ENCODE results near the gene NUDT21. TPM values are rescaled to one million over a fixed set of nuclear protein-coding genes. Genes with fewer than 3 reads are reported as not detected.

NUDT21 gene
- total RNA-seq, 1 experiment from 2014 or later, result 218 TPM

DNA sequence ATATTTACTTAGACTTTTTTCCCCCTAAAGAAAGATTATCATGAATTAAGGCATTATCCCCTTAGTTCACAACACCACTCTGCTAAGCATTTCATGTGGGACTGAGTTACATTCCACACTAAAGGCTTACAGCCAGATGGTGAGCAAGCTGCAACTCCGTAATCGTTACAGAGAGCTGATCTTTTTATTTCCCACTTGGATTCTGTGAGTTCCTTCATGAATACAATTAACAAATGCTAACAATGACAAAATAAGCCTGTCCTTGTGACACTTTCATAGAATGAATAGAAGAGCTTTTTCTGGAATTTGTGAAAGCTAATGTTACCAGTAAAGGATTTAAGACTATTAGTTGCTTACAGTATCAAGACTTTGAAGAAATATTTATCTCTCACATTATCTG, 9.0 kb upstream of the NUDT21 start:
- Histone ChIP-seq H3K9ac (ENCODE audit: low read length) (no peak overlapping the region), H3K27ac (ENCODE audit: low read depth, low read length) (no peak overlapping the region), H3K4me3 (replicated peaks in 1 of 2; ENCODE audit: low read depth in 1 of 2, low read length in 2 of 2) (no peak overlapping the region), H3K4me1 (ENCODE audit: control insufficient read depth in 1 of 2, insufficient read depth in 2 of 2, low read length in 2 of 2) (no peaks in the 10 kb centered on the region), H2AFZ (ENCODE audit: low read depth, low read length, poor library complexity, severe bottlenecking) (no peak overlapping the region), H3K27me3 (ENCODE audit: insufficient read depth, low read length) (no peaks in the 10 kb centered on the region), H3K79me2 (ENCODE audit: insufficient read depth, low read length) (no peaks in the 10 kb centered on the region), H3K9me2 (ENCODE audit: insufficient read depth) (no peaks in the 10 kb centered on the region), H3K4me2 (ENCODE audit: low read length) (no peak overlapping the region), H3K36me3 (ENCODE audit: control insufficient read depth in 1 of 2, insufficient read depth in 2 of 2, low read length in 2 of 2) (peaks cover 40 to 54% of the 10 kb centered on the region in 2 experiments; a peak in 3 of 4 replicates), H3K9me3 (ENCODE audit: control insufficient read depth in 1 of 2, insufficient read depth in 1 of 2, low read depth in 1 of 2, low read length in 2 of 2) (no peaks in the 10 kb centered on the region), H4K20me1 (ENCODE audit: insufficient read depth) (no peaks in the 10 kb centered on the region)
- intact Hi-C loops (cut with micrococcal nuclease), result no loop called here
- TF ChIP-seq ZNF274 (IDR thresholded peaks at IDR 0.05; ENCODE audit: low read depth, low read length), result no peak
- no peak for DNase-seq (ENCODE audit: low read depth, low spot score)
- no TSS peak for BruUV-seq (replicated peaks)
- ATAC-seq, result no peak
- POLR2A ChIA-PET, result interaction anchor here (1.3 kb wide), 1 partner anchor 9 kb away, joined by 4 read pairs; the partner anchor contains the start of genes NUDT21 and OGFOD1
- RAD21 ChIA-PET (ENCODE audit: low non-redundant PET in 1 of 2, low total read pairs in 2 of 2, uncharacterized antibody in 2 of 2, unreplicated experiment in 2 of 2), result no interaction called here
- CTCF ChIA-PET, result no interaction called here

DNA sequence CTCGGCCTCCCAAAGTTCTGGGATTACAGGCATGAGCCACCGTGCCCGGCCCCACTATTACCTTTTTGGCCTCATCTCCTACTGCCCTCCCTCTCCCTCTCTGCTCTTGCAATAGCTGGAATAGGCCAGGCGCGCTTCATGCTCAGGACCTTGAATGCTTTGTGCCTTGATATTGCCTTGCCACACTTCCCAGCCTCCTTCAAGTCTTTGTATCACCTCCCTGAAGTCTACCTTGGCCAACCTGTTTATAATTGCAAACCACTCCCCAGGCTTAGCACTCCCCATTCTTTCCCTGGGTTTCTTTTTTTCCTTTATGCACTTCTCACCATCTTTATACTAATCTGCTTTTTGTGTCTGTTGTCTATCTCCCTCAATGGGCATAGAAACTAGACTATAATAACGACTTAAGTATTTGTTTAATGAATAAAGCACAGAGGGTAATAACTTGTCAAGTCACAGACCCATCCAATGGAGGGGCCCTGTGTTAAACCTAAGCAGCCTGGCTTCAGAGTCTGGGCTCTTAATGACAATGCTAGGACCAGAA, 6.9 kb upstream of the NUDT21 start:
- DNase-seq (ENCODE audit: low read depth, low spot score) (no peak), ATAC-seq (no peak)
- Histone ChIP-seq H3K9ac (ENCODE audit: low read length) (no peak overlapping the region), H3K79me2 (ENCODE audit: insufficient read depth, low read length) (peaks cover 9% of the 10 kb centered on the region), H3K4me2 (ENCODE audit: low read length) (no peak overlapping the region), H3K27ac (ENCODE audit: low read depth, low read length) (no peak overlapping the region), H3K9me2 (ENCODE audit: insufficient read depth) (no peaks in the 10 kb centered on the region), H2AFZ (ENCODE audit: low read depth, low read length, poor library complexity, severe bottlenecking) (no peak overlapping the region), H3K9me3 (ENCODE audit: control insufficient read depth in 1 of 2, insufficient read depth in 1 of 2, low read depth in 1 of 2, low read length in 2 of 2) (no peaks in the 10 kb centered on the region), H4K20me1 (ENCODE audit: insufficient read depth) (no peaks in the 10 kb centered on the region), H3K27me3 (ENCODE audit: insufficient read depth, low read length) (no peaks in the 10 kb centered on the region), H3K4me1 (ENCODE audit: control insufficient read depth in 1 of 2, insufficient read depth in 2 of 2, low read length in 2 of 2) (no peaks in the 10 kb centered on the region), H3K4me3 (replicated peaks in 1 of 2; ENCODE audit: low read depth in 1 of 2, low read length in 2 of 2) (no peak overlapping the region), H3K36me3 (ENCODE audit: control insufficient read depth in 1 of 2, insufficient read depth in 2 of 2, low read length in 2 of 2) (peaks cover 33 to 43% of the 10 kb centered on the region in 2 experiments; a peak in 3 of 4 replicates)
- CTCF ChIA-PET, result no interaction called here
- POLR2A ChIA-PET, result no interaction called here
- no TSS peak for BruUV-seq (replicated peaks)
- intact Hi-C loops (cut with micrococcal nuclease), result no loop called here
- RAD21 ChIA-PET (ENCODE audit: low non-redundant PET in 1 of 2, low total read pairs in 2 of 2, uncharacterized antibody in 2 of 2, unreplicated experiment in 2 of 2), result no interaction called here
- TF ChIP-seq ZNF274 (IDR thresholded peaks at IDR 0.05; ENCODE audit: low read depth, low read length) (no peak), YY1 (IDR thresholded peaks at IDR 0.05; ENCODE audit: extremely low read depth, insufficient replicate concordance, low read depth, low read length) (no peak), SRF (IDR thresholded peaks at IDR 0.05; ENCODE audit: low read depth) (no peak), EZH2phosphoT487 (IDR thresholded peaks at IDR 0.05; ENCODE audit: borderline replicate concordance) (no peak), EZH2 (IDR thresholded peaks at IDR 0.05) (no peak), SP1 (IDR thresholded peaks at IDR 0.05; ENCODE audit: low read depth) (no peak), ZFX (IDR thresholded peaks at IDR 0.05) (no peak), POLR2AphosphoS5 (IDR thresholded peaks at IDR 0.05; ENCODE audit: low read depth, low read length) (no peak), POLR2A (IDR thresholded peaks at IDR 0.05; ENCODE audit: borderline replicate concordance, extremely low read depth, insufficient read depth, insufficient read length) (no peak)
- TF ChIP-seq, protein P1, sequence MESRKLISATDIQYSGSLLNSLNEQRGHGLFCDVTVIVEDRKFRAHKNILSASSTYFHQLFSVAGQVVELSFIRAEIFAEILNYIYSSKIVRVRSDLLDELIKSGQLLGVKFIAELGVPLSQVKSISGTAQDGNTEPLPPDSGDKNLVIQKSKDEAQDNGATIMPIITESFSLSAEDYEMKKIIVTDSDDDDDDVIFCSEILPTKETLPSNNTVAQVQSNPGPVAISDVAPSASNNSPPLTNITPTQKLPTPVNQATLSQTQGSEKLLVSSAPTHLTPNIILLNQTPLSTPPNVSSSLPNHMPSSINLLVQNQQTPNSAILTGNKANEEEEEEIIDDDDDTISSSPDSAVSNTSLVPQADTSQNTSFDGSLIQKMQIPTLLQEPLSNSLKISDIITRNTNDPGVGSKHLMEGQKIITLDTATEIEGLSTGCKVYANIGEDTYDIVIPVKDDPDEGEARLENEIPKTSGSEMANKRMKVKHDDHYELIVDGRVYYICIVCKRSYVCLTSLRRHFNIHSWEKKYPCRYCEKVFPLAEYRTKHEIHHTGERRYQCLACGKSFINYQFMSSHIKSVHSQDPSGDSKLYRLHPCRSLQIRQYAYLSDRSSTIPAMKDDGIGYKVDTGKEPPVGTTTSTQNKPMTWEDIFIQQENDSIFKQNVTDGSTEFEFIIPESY (IDR thresholded peaks at IDR 0.05; ENCODE audit: extremely low read depth, insufficient replicate concordance, low read length), result no peak
- TF ChIP-seq, protein P2, sequence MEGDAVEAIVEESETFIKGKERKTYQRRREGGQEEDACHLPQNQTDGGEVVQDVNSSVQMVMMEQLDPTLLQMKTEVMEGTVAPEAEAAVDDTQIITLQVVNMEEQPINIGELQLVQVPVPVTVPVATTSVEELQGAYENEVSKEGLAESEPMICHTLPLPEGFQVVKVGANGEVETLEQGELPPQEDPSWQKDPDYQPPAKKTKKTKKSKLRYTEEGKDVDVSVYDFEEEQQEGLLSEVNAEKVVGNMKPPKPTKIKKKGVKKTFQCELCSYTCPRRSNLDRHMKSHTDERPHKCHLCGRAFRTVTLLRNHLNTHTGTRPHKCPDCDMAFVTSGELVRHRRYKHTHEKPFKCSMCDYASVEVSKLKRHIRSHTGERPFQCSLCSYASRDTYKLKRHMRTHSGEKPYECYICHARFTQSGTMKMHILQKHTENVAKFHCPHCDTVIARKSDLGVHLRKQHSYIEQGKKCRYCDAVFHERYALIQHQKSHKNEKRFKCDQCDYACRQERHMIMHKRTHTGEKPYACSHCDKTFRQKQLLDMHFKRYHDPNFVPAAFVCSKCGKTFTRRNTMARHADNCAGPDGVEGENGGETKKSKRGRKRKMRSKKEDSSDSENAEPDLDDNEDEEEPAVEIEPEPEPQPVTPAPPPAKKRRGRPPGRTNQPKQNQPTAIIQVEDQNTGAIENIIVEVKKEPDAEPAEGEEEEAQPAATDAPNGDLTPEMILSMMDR (IDR thresholded peaks at IDR 0.05 in 2 of 3, conservative IDR thresholded peaks at IDR 0.05 in 1 of 3; ENCODE audit: borderline replicate concordance in 1 of 3, insufficient read depth in 1 of 3, low read depth in 2 of 3, low read length in 2 of 3), result no peak
- TF ChIP-seq, protein P3, sequence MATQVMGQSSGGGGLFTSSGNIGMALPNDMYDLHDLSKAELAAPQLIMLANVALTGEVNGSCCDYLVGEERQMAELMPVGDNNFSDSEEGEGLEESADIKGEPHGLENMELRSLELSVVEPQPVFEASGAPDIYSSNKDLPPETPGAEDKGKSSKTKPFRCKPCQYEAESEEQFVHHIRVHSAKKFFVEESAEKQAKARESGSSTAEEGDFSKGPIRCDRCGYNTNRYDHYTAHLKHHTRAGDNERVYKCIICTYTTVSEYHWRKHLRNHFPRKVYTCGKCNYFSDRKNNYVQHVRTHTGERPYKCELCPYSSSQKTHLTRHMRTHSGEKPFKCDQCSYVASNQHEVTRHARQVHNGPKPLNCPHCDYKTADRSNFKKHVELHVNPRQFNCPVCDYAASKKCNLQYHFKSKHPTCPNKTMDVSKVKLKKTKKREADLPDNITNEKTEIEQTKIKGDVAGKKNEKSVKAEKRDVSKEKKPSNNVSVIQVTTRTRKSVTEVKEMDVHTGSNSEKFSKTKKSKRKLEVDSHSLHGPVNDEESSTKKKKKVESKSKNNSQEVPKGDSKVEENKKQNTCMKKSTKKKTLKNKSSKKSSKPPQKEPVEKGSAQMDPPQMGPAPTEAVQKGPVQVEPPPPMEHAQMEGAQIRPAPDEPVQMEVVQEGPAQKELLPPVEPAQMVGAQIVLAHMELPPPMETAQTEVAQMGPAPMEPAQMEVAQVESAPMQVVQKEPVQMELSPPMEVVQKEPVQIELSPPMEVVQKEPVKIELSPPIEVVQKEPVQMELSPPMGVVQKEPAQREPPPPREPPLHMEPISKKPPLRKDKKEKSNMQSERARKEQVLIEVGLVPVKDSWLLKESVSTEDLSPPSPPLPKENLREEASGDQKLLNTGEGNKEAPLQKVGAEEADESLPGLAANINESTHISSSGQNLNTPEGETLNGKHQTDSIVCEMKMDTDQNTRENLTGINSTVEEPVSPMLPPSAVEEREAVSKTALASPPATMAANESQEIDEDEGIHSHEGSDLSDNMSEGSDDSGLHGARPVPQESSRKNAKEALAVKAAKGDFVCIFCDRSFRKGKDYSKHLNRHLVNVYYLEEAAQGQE (IDR thresholded peaks at IDR 0.05; ENCODE audit: low read depth), result no peak

All from HCT116 (cell line).